GM18499 (cell line): ENCODE measurements around the gene KNCN.

Experiments
- ATAC-seq: cut with Tn5 transposase; IDR thresholded peaks from one replicate; pipeline ENCODE4 v1.9.1; 2021; ENCODE audit warnings: moderate number of reproducible peaks; ENCODE audit not compliant: insufficient read depth, unreplicated experiment

Gene KNCN

GRCh38 chr1:46526691-46527291 is 24.7 kb downstream of the KNCN start:
- no peak for ATAC-seq

GRCh38 chr1:46526013-46526690 is 25.3 kb downstream of the KNCN start:
- ATAC-seq: no peak

- ATAC-seq: no peak
Measured at GRCh38 chr1:46525253-46525983, 26.0 kb downstream of the KNCN start.

- no peak for ATAC-seq
Measured at GRCh38 chr1:46524843-46525242, 26.6 kb downstream of the KNCN start.

GRCh38 chr1:46523496-46524353 is 27.7 kb downstream of the KNCN start:
- ATAC-seq: no peak

GRCh38 chr1:46522969-46523320 is 28.5 kb downstream of the KNCN start:
- no peak for ATAC-seq

GRCh38 chr1:46522184-46522968 is 29.1 kb downstream of the KNCN start:
- no peak for ATAC-seq

- ATAC-seq: no peak
Measured at GRCh38 chr1:46521414-46521813, 30.0 kb downstream of the KNCN start.

- no peak for ATAC-seq
Measured at GRCh38 chr1:46520063-46520911, 31.2 kb downstream of the KNCN start.

- ATAC-seq: no peak
Measured at GRCh38 chr1:46519209-46519608, 32.2 kb downstream of the KNCN start.

- ATAC-seq: no peak
Measured at GRCh38 chr1:46517932-46518498, 33.4 kb downstream of the KNCN start.

- ATAC-seq: no peak
Measured at GRCh38 chr1:46517010-46517600, 34.3 kb downstream of the KNCN start.

GRCh38 chr1:46516200-46516950 is 35.1 kb downstream of the KNCN start:
- ATAC-seq: no peak

- ATAC-seq: no peak
Measured at GRCh38 chr1:46515576-46515975, 35.9 kb downstream of the KNCN start.

GRCh38 chr1:46513536-46513935 is 37.9 kb downstream of the KNCN start:
- ATAC-seq: no peak

GRCh38 chr1:46512792-46513190 is 38.7 kb downstream of the KNCN start:
- no peak for ATAC-seq

- ATAC-seq: no peak
Measured at GRCh38 chr1:46512135-46512791, 39.2 kb downstream of the KNCN start.
